Small intestine (tissue), 7 donors: ENCODE data around the gene MYO1F. TPM values are rescaled to one million over a fixed set of nuclear protein-coding genes. Genes with fewer than 3 reads are reported as not detected.
"Not testable (repeated sequence)": the region's sequence is repeated elsewhere in the genome, so short reads cannot be mapped to it uniquely, and the experiment has no call there.

Experiments used
- DNase-seq, 2 donors: peaks; one replicate each; pipeline versions ENCODE4 v3.0.0 to v3.0.0-alpha.2; 2013
- FAIRE-seq: peaks from 2 replicates; lab custom pipeline; 2012; peaks lifted over from hg19 to GRCh38; lab: Jason Lieb, UNC
- H3K27ac ChIP-seq, 3 donors: one replicate each; pipeline ENCODE4 v1.5.1; 2013; ENCODE audit warnings: low read length in 2 of 3, mild to moderate bottlenecking in 2 of 3, control low read depth in 1 of 3, inconsistent platforms in 1 of 3, low read depth in 1 of 3, moderate library complexity in 1 of 3
- H3K27me3 ChIP-seq, 3 donors: one replicate each; pipeline ENCODE4 v1.6.1; 2013; ENCODE audit warnings: low read length in 3 of 3, inconsistent platforms in 1 of 3; ENCODE audit not compliant: control insufficient read depth in 3 of 3, insufficient read depth in 3 of 3
- H3K36me3 ChIP-seq, 3 donors: one replicate each; pipeline ENCODE4 v1.6.1; 2013; ENCODE audit warnings: low read length in 3 of 3, inconsistent platforms in 1 of 3, low read depth in 1 of 3, mild to moderate bottlenecking in 1 of 3, moderate library complexity in 1 of 3; ENCODE audit not compliant: control insufficient read depth in 3 of 3, insufficient read depth in 2 of 3
- H3K4me1 ChIP-seq, 3 donors: one replicate each; pipeline ENCODE4 v1.6.1; 2013; ENCODE audit warnings: low read length in 2 of 3, inconsistent platforms in 1 of 3, low read depth in 1 of 3, mild to moderate bottlenecking in 1 of 3, moderate library complexity in 1 of 3; ENCODE audit not compliant: control insufficient read depth in 3 of 3, insufficient read depth in 2 of 3
- H3K4me3 ChIP-seq, 3 donors: one replicate each; pipeline ENCODE4 v1.5.1; 2013; ENCODE audit warnings: low read length in 3 of 3, control low read depth in 1 of 3, inconsistent platforms in 1 of 3, low read depth in 1 of 3, mild to moderate bottlenecking in 1 of 3, moderate library complexity in 1 of 3
- H3K9me3 ChIP-seq, 2 donors: one replicate each; pipeline ENCODE4 v1.6.1; 2013; ENCODE audit warnings: low read depth in 1 of 2, low read length in 1 of 2; ENCODE audit not compliant: control insufficient read depth in 2 of 2, insufficient read depth in 1 of 2
- WGBS, 3 donors: extraction: QIAGEN DNeasy Blood & Tissue Kit; methylation state at CpG; one replicate each; pipeline ENCODE4 v1.1.7; 2013; 5-methylcytosine and 5-hydroxymethylcytosine counted together
- polyA plus RNA-seq, 4 donors: library from polyadenylated mRNA; stranded (reverse) in 3 of 4; unstranded in 1 of 4; fragments of 200-250 nt in 3 of 4; fragments of 120-200 nt in 1 of 4; gene quantifications; one replicate each; pipeline versions ENCODE4 v1.2.1 to v1.2.3, GENCODE V29; 2013
- donor health status: healthy with polysubstance abuse.
- donor health status: control.
- donor health status: control.
- donor health status: Bipolar disorder and iron deficiency.
- donor health status: healthy.

Gene MYO1F
- polyA plus RNA-seq, 4 donors: 1.3 to 13.7 (median 6.0) TPM

- DNase-seq (peak in 1 of 2 donors; percentile 41), FAIRE-seq (no peak)
- no peaks in the 10 kb centered on the region for H3K9me3 ChIP-seq
Measured at GRCh38 chr19:8517551-8518442, 59.4 kb downstream of the MYO1F start.

GRCh38 chr19:8515317-8515716 is 61.9 kb downstream of the MYO1F start:
- WGBS, 3 donors: 74 to 86% (median 80%) methylated on average over 11 of the region's 11 CpGs
- H3K27me3 ChIP-seq: no peaks in the 10 kb centered on the region
- H3K9me3 ChIP-seq: peaks cover 0 to 6% of the 10 kb centered on the region in 2 donors
- peaks cover 0 to 12% (median 2%) of the 10 kb centered on the region in 3 donors for H3K4me1 ChIP-seq
- DNase-seq (no peak), FAIRE-seq (no peak)
- peaks cover 0 to 22% (median 3%) of the 10 kb centered on the region in 3 donors for H3K36me3 ChIP-seq
- H3K4me3 ChIP-seq: no peak overlapping the region
- peak overlapping the region in 1 of 3 donors; percentile 45 for H3K27ac ChIP-seq

More at GRCh38 chr19:8517551-8518442, 59.4 kb downstream of the MYO1F start:
- WGBS, 3 donors: 40 to 43% (median 42%) methylated on average over 10 of the region's 10 CpGs
- Histone ChIP-seq H3K4me3 (no peak overlapping the region), H3K27me3 (no peaks in the 10 kb centered on the region), H3K27ac (peak overlapping the region in 2 of 3 donors; percentile 0 to 86), H3K4me1 (peaks cover 0 to 22% (median 0%) of the 10 kb centered on the region in 3 donors), H3K36me3 (peaks cover 0 to 3% (median 2%) of the 10 kb centered on the region in 3 donors)

GRCh38 chr19:8514505-8515009 is 62.7 kb downstream of the MYO1F start:
- not testable (repeated sequence) for H3K9me3 ChIP-seq, DNase-seq, FAIRE-seq, H3K27me3 ChIP-seq
- Histone ChIP-seq H3K27ac (peak overlapping the region; percentile 78 to 100 (median 95)), H3K36me3 (peaks cover 0 to 24% (median 3%) of the 10 kb centered on the region in 3 donors), H3K4me3 (peak overlapping the region; percentile 4 to 76 (median 46)), H3K4me1 (peaks cover 0 to 12% (median 2%) of the 10 kb centered on the region in 3 donors)
- 51 to 71% (median 62%) methylated on average over 17 to 21 of the region's 21 CpGs for WGBS, 3 donors

- no peaks in the 10 kb centered on the region for H3K27me3 ChIP-seq
- FAIRE-seq: no peak
- H3K4me3 ChIP-seq: peak within 1 kb of the TSS; percentile 46 to 76 (median 66)
- DNase-seq: peak; percentile 95 to 99
- 0 to 1% (median 0%) methylated on average over 41 to 70 of the region's 70 CpGs for WGBS, 3 donors
- H3K9me3 ChIP-seq: peaks cover 0 to 6% of the 10 kb centered on the region in 2 donors
- H3K27ac ChIP-seq: peak within 1 kb of the TSS; percentile 78 to 100 (median 95)
- H3K4me1 ChIP-seq: peaks cover 0 to 12% (median 2%) of the 10 kb centered on the region in 3 donors
- peaks cover 0 to 29% (median 3%) of the 10 kb centered on the region in 3 donors for H3K36me3 ChIP-seq
Measured at GRCh38 chr19:8513687-8514504, 63.3 kb downstream of the MYO1F start, which contains the start of gene ZNF414. ZNF414 (minus strand) TSS chr19:8514167; CDS start chr19:8514046, 121 bp downstream.

GRCh38 chr19:8513036-8513686 is 64.1 kb downstream of the MYO1F start:
- WGBS, 3 donors: 61 to 65% (median 62%) methylated on average over 19 of the region's 19 CpGs
- peak overlapping the region in 2 of 3 donors; percentile 46 to 76 for H3K4me3 ChIP-seq
- peaks cover 0 to 12% (median 2%) of the 10 kb centered on the region in 3 donors for H3K4me1 ChIP-seq
- no peak for DNase-seq
- H3K27ac ChIP-seq: peak overlapping the region; percentile 78 to 100 (median 95)
- no peak for FAIRE-seq
- peaks cover 0 to 6% of the 10 kb centered on the region in 2 donors for H3K9me3 ChIP-seq
- peaks cover 0 to 32% (median 3%) of the 10 kb centered on the region in 3 donors for H3K36me3 ChIP-seq
- H3K27me3 ChIP-seq: no peaks in the 10 kb centered on the region

GRCh38 chr19:8512115-8512967 is 64.9 kb downstream of the MYO1F start:
- peaks cover 0 to 36% (median 3%) of the 10 kb centered on the region in 3 donors for H3K36me3 ChIP-seq
- WGBS, 3 donors: 74 to 83% (median 82%) methylated on average over 20 to 22 of the region's 22 CpGs
- no peaks in the 10 kb centered on the region for H3K27me3 ChIP-seq
- FAIRE-seq (no peak), DNase-seq (peak; percentile 27 to 58)
- H3K4me1 ChIP-seq: peaks cover 0 to 8% (median 2%) of the 10 kb centered on the region in 3 donors
- H3K4me3 ChIP-seq: no peak overlapping the region
- peaks cover 0 to 6% of the 10 kb centered on the region in 2 donors for H3K9me3 ChIP-seq
- peak overlapping the region in 2 of 3 donors; percentile 38 to 60 for H3K27ac ChIP-seq

- Histone ChIP-seq H3K36me3 (peaks cover 0 to 42% (median 3%) of the 10 kb centered on the region in 3 donors), H3K9me3 (peaks cover 0 to 6% of the 10 kb centered on the region in 2 donors), H3K27me3 (no peaks in the 10 kb centered on the region), H3K4me3 (no peak overlapping the region), H3K4me1 (peaks cover 0 to 8% (median 2%) of the 10 kb centered on the region in 3 donors), H3K27ac (no peak overlapping the region)
- FAIRE-seq: no peak
- WGBS, 3 donors: 79 to 87% (median 80%) methylated on average over 29 to 45 of the region's 45 CpGs
- DNase-seq: no peak
Measured at GRCh38 chr19:8511573-8512101, 65.6 kb downstream of the MYO1F start.
